Immature natural killer cell (primary cell): ENCODE results near the gene FNDC3B. TPM values are rescaled to one million over a fixed set of nuclear protein-coding genes. Genes with fewer than 3 reads are reported as not detected.

Experiments used
- DNase-seq, 3 donors: peaks; one replicate each; pipeline ENCODE4 v3.0.0; 2022; ENCODE audit warnings: mixed read lengths in 1 of 3
- H3K27ac Mint-ChIP-seq, 6 donors: one replicate each; pipeline ENCODE4 v1.8.0; 2020; ENCODE audit warnings: mixed read lengths in 6 of 6, mild to moderate bottlenecking in 5 of 6, inconsistent platforms in 4 of 6, moderate library complexity in 3 of 6
- H3K27me3 Mint-ChIP-seq, 3 donors: one replicate each; pipeline ENCODE4 v1.8.0; 2020 to 2021; ENCODE audit warnings: low read depth in 3 of 3, mild to moderate bottlenecking in 3 of 3, mixed read lengths in 3 of 3, moderate library complexity in 3 of 3, inconsistent platforms in 1 of 3
- H3K36me3 Mint-ChIP-seq, 3 donors: one replicate each; pipeline ENCODE4 v1.8.0; 2020; ENCODE audit warnings: mixed read lengths in 3 of 3, inconsistent platforms in 2 of 3, mild to moderate bottlenecking in 2 of 3
- H3K4me1 Mint-ChIP-seq, 2 donors: one replicate each; pipeline ENCODE4 v1.8.0; 2020; ENCODE audit warnings: inconsistent platforms in 2 of 2, mild to moderate bottlenecking in 2 of 2, mixed read lengths in 2 of 2, moderate library complexity in 1 of 2
- H3K4me3 Mint-ChIP-seq, 5 donors: one replicate each; pipeline ENCODE4 v1.8.0; 2020; ENCODE audit warnings: mild to moderate bottlenecking in 5 of 5, mixed read lengths in 5 of 5, inconsistent platforms in 3 of 5, moderate library complexity in 3 of 5
- H3K9me3 Mint-ChIP-seq, 6 donors: one replicate each; pipeline ENCODE4 v1.8.0; 2020; ENCODE audit warnings: mild to moderate bottlenecking in 6 of 6, mixed read lengths in 6 of 6, inconsistent platforms in 4 of 6, moderate library complexity in 3 of 6
- polyA plus RNA-seq, 3 donors: library from polyadenylated mRNA; unstranded; fragments of 300-500 nt; fragmentation: Illumina TruSeq; gene quantifications; one replicate each; pipeline ENCODE4 v1.2.3, GENCODE V29; 2021

The FNDC3B gene
- polyA plus RNA-seq, 3 donors from 2014 or later, result 19.7 to 46.1 (median 24.4) TPM

DNA sequence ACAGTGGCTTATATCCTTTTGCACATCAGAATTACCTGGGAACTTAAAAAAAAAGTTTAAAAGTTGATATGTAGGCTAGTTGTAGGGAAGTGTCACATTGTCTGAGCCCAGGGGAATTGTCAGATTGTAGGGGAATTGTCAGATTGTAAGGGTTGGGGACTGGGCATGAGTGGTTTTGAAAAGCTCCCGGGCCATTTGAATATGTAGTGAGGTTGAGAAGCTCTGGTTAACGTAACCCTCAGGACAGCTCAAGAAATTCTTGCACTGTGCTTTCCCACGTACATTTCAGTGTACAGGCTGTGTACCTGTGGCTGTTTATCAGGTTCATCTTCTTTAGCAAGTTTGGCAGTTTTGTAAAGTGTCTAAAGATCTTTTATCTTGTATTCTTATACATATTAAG, 107.0 kb downstream of the FNDC3B start:
- Mint-ChIP-seq H3K27ac (peak overlapping the region; percentile 94 to 99 (median 96)), H3K4me1 (peaks cover 89 to 97% of the 10 kb centered on the region in 2 donors), H3K9me3 (no peaks in the 10 kb centered on the region), H3K36me3 (peaks cover 0 to 3% (median 0%) of the 10 kb centered on the region in 3 donors), H3K27me3 (peaks cover 0 to 5% (median 0%) of the 10 kb centered on the region in 3 donors), H3K4me3 (peak overlapping the region; percentile 62 to 82 (median 72))
- no peak for DNase-seq

DNA sequence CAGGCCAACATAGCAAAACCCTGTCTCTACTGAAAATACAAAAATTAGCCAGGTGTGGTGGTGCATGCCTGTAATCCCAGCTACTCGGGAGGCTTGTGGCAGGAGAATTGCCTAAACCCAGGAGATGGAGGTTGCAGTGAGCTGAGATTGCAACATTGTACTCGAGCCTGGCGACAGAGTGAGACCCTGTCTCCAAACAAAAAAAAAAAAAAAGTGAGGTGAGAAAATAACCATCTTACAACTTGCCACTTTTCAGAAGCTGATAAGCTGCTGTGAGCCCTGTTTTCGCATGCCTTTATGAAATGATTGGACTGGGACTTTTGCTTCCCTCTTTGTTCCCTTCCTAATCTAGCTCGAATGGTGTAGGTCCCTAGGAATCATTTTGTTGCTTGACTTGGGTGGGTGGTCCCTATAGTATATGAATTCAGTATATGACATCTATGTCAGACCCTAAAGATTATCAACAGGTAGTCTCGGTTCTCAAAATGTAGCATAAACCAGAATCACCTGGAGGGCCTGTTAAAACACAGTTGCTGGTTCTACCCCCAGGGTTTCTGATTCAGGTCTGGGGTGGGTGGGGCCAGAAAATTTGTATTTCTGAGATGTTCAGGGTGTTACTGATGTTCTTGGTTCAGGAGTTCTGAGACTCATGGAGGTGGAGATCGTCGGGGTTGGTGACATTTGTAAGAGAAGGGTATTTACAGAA, 107.9 kb downstream of the FNDC3B start:
- Mint-ChIP-seq H3K27me3 (peaks cover 0 to 5% (median 0%) of the 10 kb centered on the region in 3 donors), H3K36me3 (peaks cover 0 to 3% (median 0%) of the 10 kb centered on the region in 3 donors), H3K4me3 (peak overlapping the region; percentile 62 to 82 (median 72)), H3K4me1 (peaks cover 89 to 97% of the 10 kb centered on the region in 2 donors), H3K27ac (peak overlapping the region; percentile 94 to 99 (median 96)), H3K9me3 (no peaks in the 10 kb centered on the region)
- peak in 2 of 3 donors; percentile 38 to 51 for DNase-seq

DNA sequence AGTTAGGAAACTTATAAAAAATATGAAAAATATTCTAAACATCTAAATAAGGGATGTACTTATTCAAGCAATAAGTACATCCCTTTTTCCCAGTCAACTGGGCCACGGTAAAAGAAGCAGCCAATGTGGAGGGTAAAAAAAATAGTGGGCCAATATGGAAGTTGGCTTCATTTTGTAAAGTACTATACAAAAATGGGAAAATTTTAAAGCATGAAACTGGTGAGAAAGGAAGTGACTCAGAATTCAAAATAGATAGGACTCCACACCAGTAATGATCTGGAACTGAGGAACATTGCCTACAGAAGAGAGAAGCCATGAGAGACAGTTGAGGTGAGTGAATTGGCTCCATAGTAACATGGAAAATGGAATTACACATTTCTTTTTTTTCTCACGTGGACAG, 108.9 kb downstream of the FNDC3B start:
- Mint-ChIP-seq H3K36me3 (peaks cover 0 to 4% (median 0%) of the 10 kb centered on the region in 3 donors), H3K9me3 (no peaks in the 10 kb centered on the region), H3K4me3 (peak overlapping the region; percentile 3 to 49 (median 39)), H3K27ac (peak overlapping the region; percentile 78 to 97 (median 92)), H3K27me3 (peaks cover 0 to 7% (median 2%) of the 10 kb centered on the region in 3 donors), H3K4me1 (peaks cover 90 to 97% of the 10 kb centered on the region in 2 donors)
- DNase-seq, result no peak

DNA sequence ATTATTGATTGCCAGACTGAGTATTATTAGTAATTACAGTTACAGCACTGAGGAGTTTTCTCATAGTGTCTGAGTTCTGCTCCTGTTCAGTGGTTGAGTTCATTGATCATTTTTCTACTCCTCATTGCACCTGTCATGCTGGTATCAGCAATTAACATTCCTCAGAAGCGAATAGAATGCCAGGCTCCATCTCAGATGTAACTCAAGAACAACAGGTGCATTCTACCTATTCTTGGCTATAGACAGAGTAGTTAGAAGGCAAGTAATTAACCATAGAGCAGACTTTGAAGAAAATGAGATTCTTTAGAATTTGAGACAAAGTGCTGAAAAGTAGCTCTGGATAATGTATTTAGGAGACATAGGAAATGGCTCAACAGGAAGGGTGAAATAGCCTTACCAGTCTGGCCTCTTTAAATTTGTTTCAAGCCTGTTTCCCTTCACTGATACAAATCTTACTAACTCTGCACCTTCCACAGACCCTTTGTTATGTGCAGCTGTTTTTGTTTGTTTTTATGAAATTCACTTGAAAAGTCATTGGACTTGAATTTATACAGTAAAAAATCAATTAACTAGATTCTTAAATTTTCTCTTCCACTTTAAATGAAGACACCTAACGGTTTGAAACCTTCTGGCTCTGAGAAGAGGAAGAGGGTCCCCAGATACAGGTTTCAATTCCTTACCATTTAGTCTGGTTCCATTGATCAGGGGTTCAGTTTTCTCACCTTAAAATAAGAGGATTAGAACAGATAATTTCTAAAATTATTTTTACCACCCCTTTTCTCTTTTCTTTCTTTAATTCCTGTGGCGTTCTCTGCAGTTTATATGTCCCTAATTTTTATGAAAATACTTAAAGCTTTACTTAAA, 109.6 kb downstream of the FNDC3B start:
- Mint-ChIP-seq H3K4me1 (peaks cover 93 to 97% of the 10 kb centered on the region in 2 donors), H3K36me3 (peaks cover 0 to 6% (median 0%) of the 10 kb centered on the region in 3 donors), H3K27ac (peak overlapping the region; percentile 78 to 97 (median 92)), H3K27me3 (peaks cover 0 to 10% (median 2%) of the 10 kb centered on the region in 3 donors), H3K4me3 (peak overlapping the region; percentile 8 to 49 (median 39)), H3K9me3 (no peaks in the 10 kb centered on the region)
- DNase-seq, result no peak

DNA sequence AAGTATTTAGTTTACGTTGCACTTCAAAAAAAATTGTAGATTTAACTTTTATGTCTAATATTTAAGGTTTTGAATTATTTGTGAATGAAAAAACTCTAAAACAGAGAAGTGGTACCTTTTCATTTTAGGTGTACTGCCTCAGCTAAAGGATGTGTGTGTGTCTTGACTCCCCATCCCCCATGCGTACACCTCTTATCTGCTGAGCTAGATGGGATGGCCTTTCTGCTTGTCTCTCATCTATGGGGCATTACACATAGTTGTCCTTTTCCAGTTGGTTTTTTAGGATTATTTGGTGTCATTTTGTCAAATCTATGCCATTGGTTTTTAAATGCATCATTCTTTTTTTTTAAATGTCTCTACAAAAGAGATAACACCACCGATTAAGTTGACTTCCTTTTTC, 110.9 kb downstream of the FNDC3B start:
- peaks cover 93 to 97% of the 10 kb centered on the region in 2 donors for H3K4me1 Mint-ChIP-seq
- H3K27me3 Mint-ChIP-seq, result peaks cover 0 to 10% (median 2%) of the 10 kb centered on the region in 3 donors
- H3K9me3 Mint-ChIP-seq, result no peaks in the 10 kb centered on the region
- no peak for DNase-seq
- H3K36me3 Mint-ChIP-seq, result peaks cover 0 to 3% (median 0%) of the 10 kb centered on the region in 3 donors
- H3K4me3 Mint-ChIP-seq, result peak overlapping the region in 2 of 5 donors; percentile 47 to 48
- peak overlapping the region in 5 of 6 donors; percentile 61 to 86 (median 70) for H3K27ac Mint-ChIP-seq

DNA sequence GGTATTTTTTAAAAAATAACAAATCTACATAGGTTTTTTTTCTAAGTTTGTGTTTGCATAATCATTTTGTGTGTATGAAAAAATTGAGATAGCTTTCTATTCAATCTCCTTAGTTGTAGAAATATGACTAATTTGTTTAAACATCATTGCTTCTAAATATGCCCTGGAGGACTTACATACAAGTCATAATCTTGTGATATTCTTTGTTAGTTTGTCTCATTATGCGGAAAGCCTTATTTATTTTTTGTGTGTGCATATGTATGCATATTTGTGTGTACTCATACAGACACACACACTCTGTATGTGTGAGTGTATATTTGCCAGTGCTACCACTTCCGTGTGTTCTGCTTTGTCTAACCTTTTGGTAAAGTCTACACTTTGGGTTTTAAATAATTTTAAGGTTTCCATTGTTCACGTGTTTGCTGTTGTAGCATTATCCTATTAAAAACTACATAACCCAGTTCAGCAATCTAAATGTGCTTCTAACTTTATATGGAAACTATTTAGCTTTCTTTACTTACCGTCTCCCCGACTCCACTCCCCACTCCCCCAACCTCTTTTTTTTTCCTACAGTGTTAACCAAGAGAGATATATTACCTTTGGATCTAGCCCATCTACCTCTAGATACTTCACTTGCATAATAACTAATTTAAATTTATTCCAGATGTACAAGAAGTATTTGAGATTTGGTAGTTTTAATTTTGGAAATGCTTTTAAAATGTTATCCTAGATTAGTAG, 111.7 kb downstream of the FNDC3B start:
- H3K4me1 Mint-ChIP-seq, result peaks cover 94 to 97% of the 10 kb centered on the region in 2 donors
- peaks cover 0 to 3% (median 0%) of the 10 kb centered on the region in 3 donors for H3K36me3 Mint-ChIP-seq
- no peak for DNase-seq
- H3K4me3 Mint-ChIP-seq, result peak overlapping the region in 3 of 5 donors; percentile 5 to 30 (median 26)
- peak overlapping the region; percentile 2 to 82 (median 70) for H3K27ac Mint-ChIP-seq
- no peaks in the 10 kb centered on the region for H3K9me3 Mint-ChIP-seq
- peaks cover 0 to 10% (median 2%) of the 10 kb centered on the region in 3 donors for H3K27me3 Mint-ChIP-seq

DNA sequence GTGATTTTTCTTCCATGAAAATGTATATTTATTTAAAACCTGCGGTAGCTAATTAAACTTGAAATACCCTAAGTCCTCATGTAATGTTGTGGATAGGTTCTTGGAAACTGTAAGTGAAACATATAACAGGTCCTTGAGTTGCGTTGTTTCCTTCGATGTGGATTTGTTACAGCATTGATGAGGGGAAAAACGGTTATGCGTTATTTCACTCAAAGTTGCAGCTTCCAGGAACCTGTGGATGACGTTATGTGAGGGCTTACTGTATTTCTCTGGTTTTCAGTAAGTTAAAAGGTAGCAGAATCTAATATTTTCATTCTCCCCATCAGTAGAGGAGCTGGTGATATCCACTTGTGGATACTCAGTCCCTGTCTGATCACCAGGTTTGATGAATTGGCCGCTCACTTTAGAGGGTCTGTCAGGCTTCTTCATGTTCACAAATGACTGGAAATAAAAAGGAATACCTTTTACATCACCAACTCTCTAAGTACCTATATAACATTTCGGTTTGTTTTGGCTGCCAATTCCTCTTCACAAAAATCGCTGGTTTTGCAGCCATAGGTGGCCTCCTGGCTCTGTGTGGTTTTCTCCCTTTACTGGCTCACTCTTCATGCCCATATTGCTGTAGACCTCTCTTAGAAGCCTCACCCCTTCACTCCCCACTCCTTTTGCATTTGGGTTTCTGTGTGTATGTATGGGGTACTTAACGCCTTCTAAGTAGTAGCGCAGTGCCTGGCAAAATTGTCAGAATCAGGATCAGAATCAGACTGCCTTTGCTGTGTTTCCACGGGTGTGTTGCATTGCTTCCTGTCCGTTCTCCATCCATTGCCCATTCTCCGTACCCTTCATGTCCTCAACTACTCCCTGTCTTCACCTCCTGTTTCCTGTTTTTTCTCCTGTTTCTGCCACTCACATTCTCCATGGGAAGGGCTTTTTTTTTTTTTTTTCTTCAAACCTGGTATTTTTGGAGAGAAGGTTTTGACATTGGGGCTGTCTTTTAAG, 112.6 kb downstream of the FNDC3B start:
- H3K36me3 Mint-ChIP-seq, result peaks cover 0 to 3% (median 0%) of the 10 kb centered on the region in 3 donors
- H3K4me1 Mint-ChIP-seq, result peaks cover 93 to 97% of the 10 kb centered on the region in 2 donors
- no peak for DNase-seq
- no peaks in the 10 kb centered on the region for H3K9me3 Mint-ChIP-seq
- peaks cover 0 to 7% (median 2%) of the 10 kb centered on the region in 3 donors for H3K27me3 Mint-ChIP-seq
- H3K4me3 Mint-ChIP-seq, result peak overlapping the region in 4 of 5 donors; percentile 61 to 85 (median 70)
- H3K27ac Mint-ChIP-seq, result peak overlapping the region; percentile 64 to 94 (median 84)

DNA sequence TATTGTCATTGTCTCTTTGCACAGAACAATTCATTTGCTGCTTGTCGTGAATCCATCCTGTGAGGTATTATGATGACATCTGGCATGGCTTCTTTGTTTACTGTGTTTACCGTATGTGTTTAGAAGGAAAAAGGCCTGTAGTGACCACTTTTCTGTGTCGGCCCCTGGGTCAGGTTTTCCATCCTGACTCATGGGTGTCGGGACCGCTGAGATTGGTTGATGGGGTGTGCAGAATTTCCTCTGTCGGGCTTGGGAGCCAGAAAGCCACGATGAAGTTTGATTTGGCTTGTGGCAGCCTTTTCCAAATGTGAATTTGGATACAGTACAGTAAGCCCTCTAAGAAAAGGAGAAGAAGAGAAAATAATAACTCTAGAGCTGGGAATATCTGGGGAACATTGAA, 113.5 kb downstream of the FNDC3B start:
- H3K36me3 Mint-ChIP-seq, result peaks cover 0 to 3% (median 0%) of the 10 kb centered on the region in 3 donors
- H3K4me1 Mint-ChIP-seq, result peaks cover 87 to 95% of the 10 kb centered on the region in 2 donors
- peaks cover 0 to 5% (median 2%) of the 10 kb centered on the region in 3 donors for H3K27me3 Mint-ChIP-seq
- peak overlapping the region; percentile 71 to 91 (median 85) for H3K4me3 Mint-ChIP-seq
- no peak for DNase-seq
- H3K9me3 Mint-ChIP-seq, result no peaks in the 10 kb centered on the region
- H3K27ac Mint-ChIP-seq, result peak overlapping the region; percentile 87 to 97 (median 94)

DNA sequence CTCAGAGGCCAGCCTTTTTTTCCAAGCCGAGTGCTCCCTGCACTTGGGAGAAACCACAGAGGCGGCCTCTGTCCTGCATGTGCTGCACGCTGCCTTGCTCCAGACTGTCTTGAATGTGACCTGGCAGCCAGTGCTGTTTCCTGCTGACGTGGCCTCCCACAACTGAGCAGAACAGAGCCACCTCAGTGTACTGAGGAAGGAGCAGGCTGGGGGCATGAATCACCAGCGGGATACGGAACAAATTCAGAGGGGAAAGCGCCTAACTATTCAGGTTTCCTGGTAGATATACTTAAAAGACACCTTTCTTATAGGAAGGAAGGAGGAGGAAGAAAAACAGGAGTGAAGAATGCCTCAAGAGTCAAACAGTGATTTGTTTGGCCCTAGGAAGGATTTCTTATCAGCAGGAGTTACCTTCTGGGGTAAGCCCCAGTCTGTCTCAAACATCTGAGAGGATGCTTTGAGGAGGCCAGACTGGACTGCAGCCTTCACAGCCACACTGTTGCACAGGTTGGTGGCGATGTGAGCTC, 114.0 kb downstream of the FNDC3B start:
- Mint-ChIP-seq H3K9me3 (no peaks in the 10 kb centered on the region), H3K27ac (peak overlapping the region; percentile 87 to 97 (median 94)), H3K36me3 (peaks cover 0 to 3% (median 3%) of the 10 kb centered on the region in 3 donors), H3K4me1 (peaks cover 85 to 95% of the 10 kb centered on the region in 2 donors), H3K4me3 (peak overlapping the region; percentile 71 to 91 (median 85)), H3K27me3 (peaks cover 0 to 5% (median 2%) of the 10 kb centered on the region in 3 donors)
- DNase-seq, result peak; percentile 44 to 53 (median 50)

DNA sequence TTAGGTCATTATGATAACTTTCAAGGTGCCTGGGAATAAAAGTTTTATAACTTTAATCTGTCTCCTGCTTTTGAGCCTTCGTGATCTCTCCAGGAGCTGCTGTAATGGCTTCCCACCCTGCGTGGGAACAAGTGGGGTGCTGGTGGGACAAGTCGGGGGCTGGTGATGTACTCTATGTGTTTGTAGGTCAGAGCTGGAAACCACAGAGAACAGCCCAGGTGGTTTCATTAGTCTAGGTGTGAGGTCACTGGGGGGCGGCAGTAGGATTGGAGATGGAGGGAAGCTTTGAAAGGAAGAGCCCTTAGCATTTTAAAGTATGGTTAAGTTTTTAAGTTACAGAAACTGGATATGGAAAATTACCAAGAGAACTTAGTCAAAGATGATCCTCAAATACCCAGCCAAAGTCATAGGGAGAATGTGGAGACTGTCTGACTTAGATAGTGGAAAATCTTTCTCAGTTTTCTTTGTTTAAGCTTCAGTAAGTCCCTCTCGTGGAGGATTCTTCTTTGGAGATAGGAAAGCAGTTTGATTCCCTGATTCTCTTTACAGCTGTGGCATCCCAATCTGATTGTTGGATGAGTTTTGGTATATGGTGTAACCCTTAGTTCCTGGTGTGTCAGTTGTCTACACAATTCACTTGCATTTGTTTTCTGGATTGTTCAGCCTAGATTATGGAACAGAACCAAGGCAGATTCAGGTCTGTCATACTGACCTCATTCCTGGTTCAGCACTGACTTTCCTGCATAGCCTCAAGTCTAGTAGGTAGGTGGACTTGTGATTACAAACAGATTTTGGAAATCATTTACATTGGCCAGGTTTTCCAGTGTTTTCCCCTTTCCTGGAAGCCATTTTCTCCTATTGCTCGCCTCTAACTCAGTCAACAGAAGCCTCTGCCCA, 115.6 kb downstream of the FNDC3B start:
- H3K4me1 Mint-ChIP-seq, result peaks cover 85 to 95% of the 10 kb centered on the region in 2 donors
- H3K36me3 Mint-ChIP-seq, result peaks cover 0 to 4% (median 3%) of the 10 kb centered on the region in 3 donors
- H3K9me3 Mint-ChIP-seq, result no peaks in the 10 kb centered on the region
- DNase-seq, result peak in 2 of 3 donors; percentile 35 to 41
- H3K4me3 Mint-ChIP-seq, result peak overlapping the region; percentile 8 to 71 (median 60)
- peaks cover 0 to 5% (median 2%) of the 10 kb centered on the region in 3 donors for H3K27me3 Mint-ChIP-seq
- H3K27ac Mint-ChIP-seq, result peak overlapping the region; percentile 80 to 97 (median 87)
